ENCODE measurements around the gene KMT2C.
"Not testable (repeated sequence)": the region's sequence is repeated elsewhere in the genome, so short reads cannot be mapped to it uniquely, and the experiment has no call there.

KMT2C gene

DNA sequence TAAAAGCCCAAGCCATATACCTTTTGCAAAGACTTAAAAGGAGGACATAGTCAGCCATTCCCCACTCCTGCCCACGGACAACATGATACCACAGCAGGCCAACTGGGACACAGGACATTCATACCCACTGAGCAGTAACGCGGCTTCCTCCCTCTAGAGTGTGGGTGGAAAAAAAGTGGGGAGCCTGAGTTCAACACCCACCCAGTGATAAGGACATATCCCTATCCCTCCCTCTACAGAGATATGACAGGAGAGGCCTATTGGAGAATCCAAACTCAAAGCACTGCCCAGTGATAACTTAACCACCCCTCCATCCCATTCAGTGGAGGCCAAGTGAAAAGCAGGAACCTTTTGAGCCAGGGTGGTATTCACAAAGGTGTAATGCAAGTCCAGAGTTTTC, 148.8 kb downstream of the KMT2C start:
- DNase-seq = not testable (repeated sequence)

DNA sequence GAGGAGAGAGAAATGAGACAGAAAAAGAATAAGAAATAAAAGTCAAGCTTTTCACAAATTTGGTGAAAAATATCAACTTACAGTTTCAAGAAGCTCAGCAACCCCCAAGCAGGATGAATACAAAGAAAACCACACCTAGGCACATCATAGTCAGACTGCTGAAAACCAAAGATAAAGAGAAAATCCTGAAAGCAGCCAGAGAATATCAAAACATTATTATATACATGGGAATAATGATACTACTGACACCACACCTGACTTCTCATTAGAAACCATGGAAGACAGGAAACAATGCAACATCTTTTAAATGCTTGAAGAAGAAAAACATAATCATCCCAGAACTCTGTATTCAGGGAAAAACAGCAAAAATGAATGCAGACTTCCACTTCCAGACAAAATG, 149.6 kb downstream of the KMT2C start:
- not testable (repeated sequence) for DNase-seq

DNA sequence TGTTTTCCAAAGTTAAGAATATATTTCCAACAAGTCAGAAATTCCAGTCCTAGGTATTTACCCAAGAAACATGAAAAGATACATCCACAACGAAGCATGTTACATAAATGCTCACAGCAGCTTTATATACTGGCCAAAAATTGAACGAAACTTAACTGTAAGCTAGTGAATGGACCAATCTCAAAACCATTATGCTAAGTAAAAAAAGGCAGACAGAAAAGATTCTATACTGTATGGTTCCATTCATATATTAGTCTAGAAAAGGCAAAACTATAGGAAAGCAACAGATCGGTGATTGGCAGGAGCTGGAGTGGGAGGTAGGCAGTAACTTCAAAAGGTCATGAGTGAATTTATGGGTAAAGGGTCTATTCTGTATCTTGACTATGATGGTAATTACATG, 150.8 kb downstream of the KMT2C start:
- DNase-seq = not testable (repeated sequence)

DNA sequence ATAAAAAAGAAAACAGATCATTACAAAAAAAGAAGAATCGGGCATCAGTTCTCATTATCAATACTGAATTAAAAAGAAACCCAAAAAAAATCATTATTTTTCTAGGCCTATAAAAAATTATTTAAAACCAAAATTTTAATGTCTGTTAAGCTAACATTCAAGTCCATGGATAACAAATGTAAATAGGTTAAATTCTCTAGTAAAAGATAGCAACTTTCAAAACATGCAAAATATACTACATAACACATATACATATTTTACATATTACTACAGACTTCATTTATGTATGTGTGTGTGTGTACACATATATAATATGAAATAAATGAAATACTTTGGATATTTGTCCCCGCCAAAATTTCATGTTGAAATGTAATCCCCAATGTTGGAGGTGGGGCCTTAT, 158.1 kb downstream of the KMT2C start:
- not testable (repeated sequence) for DNase-seq

DNA sequence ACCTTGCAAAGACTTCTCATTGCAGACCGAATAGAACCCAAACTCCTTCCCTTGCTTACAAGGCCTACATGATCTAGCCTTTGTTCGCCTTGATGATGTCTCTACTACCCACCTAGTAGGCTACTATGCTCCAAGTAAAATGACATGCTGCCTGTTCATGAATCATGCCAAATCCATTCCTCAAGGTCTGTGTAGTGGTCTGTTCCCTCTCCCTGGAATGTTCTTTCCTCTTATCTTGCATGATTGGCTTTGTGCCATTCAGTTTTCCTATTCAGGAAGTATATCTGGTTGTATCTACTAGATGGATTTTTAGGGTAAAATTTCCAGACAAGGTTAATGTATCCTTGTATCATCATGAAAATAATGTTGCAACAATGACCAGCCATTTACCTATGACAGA, 165.4 kb downstream of the KMT2C start:
- DNase-seq = not testable (repeated sequence)

DNA sequence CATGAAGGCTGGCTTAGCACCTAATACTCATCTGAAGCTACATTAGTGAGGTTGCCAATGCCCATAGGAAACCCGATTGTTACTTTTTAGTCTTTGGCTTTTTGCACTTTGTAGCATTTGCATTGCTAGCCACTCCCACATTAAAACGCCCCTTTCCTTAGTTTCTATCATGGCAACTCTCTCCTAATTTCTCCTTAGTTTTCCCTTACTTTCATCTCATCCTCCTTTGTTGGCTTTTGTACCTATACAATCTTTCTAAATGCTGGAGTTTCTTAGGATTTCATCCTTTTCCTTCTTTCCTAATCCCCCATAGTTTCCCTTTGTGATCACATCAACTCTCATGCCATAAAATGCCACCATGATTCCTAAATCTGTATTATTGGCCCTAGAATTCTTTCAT, 168.9 kb downstream of the KMT2C start:
- not testable (repeated sequence) for DNase-seq

DNA sequence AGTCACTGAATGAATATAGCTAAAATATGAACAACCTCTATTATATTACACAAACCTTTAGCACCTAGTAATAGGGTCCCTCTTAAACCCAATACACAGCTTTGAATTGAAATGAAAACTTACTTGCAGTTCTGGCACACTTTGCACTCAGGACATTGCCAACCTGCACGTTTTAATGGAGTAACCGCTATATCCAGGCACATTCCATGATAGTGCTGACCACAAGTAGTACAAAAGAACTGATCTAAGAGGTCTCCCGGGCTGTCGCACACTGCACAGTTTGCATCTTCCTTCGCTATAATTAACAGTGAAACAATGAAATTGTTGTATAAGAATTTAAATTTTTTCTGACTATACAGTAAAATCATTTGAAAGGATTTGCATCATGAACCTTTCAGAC, 170.9 kb downstream of the KMT2C start:
- not testable (repeated sequence) for DNase-seq

DNA sequence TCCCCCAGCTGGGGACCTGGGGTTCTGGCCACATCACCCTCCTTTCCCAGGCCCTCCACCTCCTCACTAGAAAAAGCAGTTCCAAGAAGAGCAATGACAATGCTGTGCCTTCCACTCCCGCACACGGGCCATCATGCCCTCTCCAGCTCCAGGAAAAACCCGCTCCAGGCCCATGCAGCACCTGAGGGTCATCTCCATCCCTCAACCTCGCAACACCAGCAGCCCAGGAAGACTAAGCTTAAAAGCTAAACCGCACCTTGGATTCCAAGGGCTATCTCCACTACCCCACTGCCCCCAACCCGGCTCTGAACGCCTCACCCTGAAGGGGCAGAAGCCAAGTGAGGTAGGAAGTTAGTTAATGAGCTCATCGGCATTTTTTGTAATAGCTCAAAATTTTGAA, 173.7 kb downstream of the KMT2C start:
- DNase-seq = not testable (repeated sequence)

DNA sequence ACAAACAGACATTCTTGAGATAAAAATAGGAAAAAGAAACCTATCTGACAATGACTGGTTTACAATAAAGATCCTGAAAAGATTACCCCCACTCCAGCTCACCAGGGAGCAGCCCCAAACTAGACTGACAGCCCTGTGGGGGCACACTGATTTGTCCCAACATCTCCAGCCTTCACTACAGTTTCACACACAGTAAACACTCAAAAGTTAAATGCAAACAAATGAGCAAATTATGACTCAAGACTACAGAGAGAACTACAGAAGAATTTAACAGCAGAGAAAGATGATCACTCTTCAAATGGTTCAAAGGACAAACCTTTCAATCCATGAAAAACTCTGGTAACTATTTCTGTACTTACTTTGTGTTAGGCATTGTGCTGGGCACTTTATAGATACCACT, 176.2 kb downstream of the KMT2C start:
- DNase-seq = not testable (repeated sequence)

DNA sequence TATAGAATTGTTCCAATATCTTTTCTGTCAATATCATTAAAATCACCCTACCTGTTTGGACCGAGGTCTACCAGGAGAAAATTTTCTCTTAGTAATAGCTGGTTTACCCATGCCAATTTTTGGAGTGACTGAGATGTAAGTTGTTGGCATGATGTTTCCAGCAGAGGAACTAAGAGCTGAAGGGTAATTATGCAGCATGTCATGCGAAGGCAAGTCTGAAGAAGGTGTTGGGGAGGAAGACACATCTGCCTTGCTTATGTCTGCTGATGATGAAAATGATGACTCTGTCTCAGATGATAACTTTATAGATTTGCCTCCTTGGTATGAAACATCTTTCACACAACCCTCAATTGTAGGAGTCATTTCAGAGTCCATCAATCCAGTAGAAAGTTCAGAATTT, 188.0 kb downstream of the KMT2C start:
- DNase-seq = not testable (repeated sequence)

DNA sequence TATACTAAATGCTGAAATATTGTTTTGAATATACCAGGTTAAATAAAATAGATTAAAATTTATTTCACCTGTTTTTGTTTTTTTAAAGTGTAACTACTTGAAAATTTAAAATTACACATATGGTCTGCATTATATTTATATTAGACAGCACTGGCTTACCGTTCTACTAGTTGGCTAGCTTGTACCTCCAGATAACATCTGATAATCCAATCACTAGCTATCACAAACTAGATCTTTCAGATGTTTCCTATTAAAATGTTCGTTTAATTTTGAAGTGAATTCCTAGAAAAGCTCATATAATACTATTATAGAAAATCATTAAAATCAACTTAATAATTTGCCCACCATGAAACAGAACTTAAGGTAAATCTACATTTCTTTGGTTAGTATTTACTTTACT, 190.4 kb downstream of the KMT2C start:
- DNase-seq = not testable (repeated sequence)

DNA sequence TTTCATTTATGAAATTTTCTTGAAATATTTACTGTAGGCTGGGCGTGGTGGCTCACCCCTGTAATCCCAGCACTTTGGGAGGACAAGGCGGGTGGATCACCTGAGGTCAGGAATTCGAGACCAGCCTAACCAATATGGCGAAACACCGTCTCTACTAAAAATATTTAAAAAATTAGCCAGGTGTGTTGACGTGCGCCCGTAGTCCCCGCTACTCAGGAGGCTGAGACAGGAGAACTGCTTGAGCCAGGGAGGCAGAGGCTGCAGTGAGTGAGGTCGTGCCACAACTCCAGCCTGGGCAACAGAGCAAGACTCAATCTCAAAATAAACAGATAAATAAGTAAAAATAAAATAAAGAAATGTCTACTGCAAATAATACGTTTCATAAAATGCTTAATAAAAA, 192.3 kb downstream of the KMT2C start:
- DNase-seq = not testable (repeated sequence)

DNA sequence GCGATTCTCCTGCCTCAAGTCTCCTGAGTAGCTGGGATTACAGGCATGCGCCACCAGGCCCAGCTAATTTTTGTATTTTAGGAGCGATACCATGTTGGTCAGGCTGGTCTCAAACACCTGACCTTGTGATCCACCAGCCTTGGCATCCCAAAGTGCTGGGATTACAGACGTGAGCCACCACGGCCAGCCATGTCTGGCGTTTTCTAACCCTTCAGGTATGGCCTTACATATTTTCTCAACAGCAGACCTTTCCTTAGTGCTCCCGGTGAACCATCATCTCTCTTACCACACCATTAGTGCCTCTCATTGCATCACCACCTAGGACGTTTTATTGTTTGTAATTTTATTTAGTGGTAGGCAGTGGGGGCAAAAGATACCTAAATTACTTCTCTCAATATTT, 194.5 kb downstream of the KMT2C start:
- DNase-seq = not testable (repeated sequence)

DNA sequence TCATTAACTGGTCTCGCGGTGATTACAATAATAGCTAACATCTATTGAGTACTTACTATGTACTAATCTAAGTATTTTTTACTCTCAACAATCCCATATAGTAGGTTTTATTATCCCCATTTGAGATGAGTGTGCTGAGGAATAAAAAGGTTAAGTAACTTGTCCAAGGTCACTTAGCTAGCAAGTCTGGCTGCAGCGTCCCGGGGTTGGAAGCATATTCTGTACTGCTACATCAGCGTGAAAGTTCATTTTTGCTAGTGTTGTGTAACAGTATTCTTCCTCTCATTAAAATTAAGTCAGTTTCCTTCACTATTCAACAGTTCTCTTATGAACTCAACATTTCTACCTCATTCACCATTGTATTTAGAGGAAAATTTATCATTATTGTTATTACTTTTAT, 199.5 kb downstream of the KMT2C start:
- DNase-seq = not testable (repeated sequence)

DNA sequence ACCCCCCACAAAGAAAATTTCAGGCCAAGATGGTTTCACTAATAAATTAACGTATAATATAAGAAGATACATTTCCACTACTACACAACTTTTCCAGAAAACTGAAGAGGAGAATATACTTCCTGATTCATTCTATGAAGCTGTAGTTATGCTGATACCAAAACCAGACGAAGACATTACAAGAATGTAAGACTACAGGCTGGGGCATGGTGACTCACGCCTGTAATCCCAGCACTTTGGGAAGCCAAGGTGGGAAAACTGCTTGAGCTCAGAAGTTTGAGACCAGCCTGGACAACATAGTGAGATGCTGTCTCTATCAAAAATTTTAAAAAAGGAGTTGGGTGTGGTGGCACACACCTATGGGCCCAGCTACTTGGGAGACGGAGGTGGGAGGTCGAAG, 201.4 kb downstream of the KMT2C start:
- not testable (repeated sequence) for DNase-seq

DNA sequence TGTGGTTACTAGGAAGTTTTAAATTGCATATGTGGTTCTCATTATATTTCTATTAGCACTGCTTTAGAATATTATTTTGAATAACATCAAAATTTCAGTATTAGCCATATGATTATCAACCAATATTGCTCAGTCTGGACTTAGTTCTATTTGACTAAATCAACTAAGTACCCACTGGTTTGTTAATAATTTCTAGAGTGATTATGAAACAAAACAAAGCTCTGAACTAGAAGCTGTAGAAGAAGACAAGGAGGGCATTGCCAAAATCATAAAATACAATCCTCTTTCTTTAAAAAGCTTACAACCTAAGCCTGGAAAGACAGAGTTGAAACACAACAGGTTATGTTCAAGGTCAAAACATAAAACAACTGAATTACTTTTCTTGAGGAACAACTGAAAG, 204.7 kb downstream of the KMT2C start:
- no peak for DNase-seq

DNA sequence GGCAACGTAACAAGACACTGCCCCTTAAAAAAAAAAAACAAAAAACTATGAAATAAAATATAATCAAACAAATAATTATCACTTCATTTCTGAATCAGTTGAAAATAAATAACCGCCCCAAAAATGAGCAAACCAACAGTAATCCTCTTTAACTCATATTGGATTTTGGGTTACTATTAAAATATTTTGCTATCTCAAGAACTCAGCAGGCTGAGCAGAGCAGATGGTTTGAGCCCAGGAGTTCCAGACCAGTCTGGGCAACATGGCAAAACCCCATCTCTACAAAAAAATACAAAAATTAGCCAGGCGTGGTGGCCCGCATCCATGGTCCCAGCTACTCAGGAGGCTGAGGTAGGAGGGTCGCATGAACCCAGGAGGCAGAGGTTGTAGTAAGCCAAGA, 216.2 kb downstream of the KMT2C start:
- DNase-seq = not testable (repeated sequence)

DNA sequence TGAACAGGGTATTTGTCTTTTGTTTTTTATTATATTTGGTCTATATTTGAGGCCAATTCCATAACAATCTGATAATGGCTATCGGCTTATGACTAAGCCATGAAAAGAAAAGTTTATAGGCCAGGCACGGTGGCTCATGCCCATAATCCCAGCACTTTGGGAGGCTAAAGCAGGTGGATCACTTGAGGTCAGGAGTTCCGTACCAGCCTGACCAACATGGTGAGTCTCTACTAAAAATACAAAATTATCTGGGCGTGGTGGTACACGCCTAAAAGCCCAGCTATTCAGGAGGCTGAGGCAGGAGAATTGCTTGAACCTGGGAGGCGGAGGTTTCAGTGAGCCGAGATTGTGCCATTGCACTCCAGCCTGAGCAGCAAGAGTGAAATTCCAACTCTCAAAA, 227.0 kb downstream of the KMT2C start:
- not testable (repeated sequence) for DNase-seq

DNA sequence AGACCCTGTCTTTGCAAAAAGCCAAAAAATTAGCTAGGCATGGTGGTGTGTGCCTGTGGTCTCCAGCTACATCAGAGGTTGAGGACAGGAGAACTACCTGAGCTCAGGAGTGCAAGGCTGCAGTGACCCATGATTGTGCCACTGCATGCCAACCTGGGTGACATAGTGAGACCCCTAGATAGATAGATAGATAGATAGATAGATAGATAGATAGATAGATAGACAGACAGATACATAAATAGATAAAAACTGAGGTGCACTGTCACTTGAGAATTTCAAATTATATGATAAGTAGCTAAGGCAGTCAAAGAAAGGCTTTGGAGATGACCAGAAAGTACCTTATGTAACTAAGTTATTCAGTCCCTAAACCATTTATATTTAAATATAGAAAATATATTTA, 231.4 kb downstream of the KMT2C start:
- DNase-seq = not testable (repeated sequence)

DNA sequence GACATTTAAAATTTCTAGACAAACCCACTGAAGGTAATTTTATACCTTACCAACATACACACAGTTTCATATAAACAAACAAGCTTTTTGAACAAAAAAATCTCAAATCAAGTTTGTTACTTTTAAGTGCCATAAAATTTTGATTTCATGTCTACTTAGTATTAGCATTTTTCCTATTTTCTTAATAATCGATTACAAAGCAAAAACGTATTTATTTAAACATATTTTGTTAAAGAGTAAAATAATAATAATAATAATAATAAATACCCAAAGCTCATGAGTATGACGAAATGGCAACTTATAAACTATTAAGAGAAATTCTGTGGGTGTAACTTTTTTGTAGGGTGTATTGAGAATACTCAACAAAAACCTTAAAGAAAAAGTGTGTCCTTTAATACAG, 232.7 kb downstream of the KMT2C start:
- DNase-seq = no peak

DNA sequence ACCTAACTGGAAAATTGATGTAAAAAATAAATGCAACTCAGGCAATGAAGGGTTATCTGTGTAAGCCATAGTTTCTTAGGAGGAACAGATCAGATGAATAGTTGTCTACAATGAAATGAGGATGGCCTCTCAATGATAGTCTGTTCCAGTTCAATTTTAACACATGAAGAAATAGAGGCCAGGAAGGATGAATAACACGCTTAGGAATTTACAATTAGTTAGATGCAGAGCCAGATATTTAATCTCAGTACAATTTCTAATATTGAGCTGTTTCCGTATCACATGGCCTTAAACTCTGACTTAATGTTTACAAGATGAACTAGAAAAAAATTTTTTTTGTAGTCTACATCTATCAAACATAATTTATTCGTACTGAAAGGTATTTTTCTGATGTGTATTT, 233.7 kb downstream of the KMT2C start:
- no peak for DNase-seq

DNA sequence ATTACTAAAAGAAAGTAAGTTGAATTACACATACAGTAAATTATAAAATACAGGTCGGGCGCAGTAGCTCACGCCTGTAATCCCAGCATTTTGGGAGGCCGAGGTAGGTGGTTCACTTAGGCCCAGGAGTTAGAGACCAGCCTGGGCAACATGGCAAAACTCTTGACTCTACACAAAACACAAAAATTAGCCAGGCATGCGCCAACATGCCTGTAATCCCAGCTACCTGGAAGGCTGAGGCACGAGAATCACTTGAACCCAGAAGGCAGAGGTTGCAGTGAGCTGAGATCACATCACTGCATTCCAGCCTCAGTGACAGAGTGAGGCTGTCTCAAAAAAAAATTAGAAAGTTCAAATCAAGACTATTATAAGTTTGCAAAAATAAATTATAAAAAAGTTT, 235.4 kb downstream of the KMT2C start:
- no peak for DNase-seq

DNA sequence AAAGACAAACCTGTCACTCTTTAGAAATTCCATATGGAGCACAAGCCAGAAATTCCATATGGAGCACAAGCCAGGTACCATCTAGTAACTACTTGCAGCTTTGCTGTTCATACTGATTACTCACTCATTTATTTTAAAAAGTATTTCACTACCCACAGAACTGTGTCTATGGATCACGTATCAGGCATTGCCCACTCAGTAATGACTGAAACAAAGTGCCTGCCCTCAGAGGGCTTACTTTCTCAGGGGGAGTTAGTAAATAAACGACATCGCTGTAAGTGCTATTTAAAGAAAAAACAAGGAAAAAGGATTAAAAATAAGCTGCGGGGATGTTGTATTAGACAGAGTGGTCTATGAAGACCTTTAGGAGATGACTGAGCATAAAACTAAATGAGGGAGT, 239.4 kb downstream of the KMT2C start:
- DNase-seq = no peak

DNA sequence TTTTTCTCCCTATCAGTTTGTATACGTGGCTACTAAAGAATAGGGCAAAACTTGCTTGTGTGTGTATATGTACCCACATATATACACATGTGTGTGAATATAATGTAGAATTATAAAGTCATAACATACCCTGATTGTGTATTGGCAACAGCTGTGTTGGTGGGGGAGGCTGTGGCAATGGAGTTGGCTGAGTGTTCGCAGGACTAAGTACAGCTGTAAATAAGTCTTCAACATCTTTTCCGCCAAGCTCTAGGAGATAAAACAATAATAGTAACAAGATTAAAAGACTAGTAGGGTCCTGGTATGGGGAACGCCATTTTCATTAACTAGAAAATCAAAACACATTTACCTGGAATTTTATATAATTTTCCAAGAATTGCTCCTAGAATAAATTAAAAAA, 241.9 kb downstream of the KMT2C start:
- DNase-seq = no peak

DNA sequence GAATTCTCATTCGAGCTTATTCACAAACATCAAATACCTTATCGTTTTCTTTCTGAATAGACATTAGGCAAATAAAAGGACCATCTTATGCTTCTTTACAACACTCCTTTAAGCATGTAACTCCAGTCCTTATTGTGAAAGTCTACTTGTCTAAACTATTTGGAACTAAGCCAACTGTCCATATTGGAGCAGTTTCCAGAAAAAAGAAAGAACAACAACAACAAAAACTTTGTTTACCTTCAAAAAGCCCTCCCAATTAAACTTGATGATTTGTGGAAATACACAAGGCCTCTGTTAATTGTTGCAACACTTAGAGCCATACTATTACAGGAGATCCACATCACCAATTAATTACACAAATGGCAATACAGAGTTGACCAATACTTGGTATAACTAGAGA, 246.7 kb downstream of the KMT2C start:
- DNase-seq = no peak

DNA sequence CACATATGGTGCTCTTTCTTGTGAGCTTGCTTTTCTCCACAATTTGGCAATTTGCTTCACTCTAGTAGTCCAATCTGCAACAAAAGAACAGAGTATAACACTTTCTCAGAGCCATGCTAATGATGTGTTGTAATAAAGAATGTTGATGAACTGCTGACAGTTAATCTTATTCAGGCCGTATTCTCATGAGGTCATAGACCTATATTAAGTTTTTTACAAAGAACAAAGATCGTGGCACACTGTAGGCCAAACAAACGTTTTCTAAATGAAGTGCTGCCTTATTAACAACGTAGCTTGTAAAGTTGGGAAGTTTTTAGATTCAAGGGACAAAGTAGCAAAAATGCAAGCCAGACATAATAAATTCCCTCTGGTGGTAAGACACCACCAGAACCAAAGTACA, 250.2 kb downstream of the KMT2C start:
- DNase-seq = no peak
